RCC 7860 (cell line): ENCODE data around the gene ITGA3.

Experiments
- DNase-seq: peaks from one replicate; pipeline ENCODE4 v3.0.0-alpha.2; 2015; ENCODE audit warnings: low spot score
- FAIRE-seq: peaks from 2 replicates; lab custom pipeline; 2012; peaks lifted over from hg19 to GRCh38; lab: Jason Lieb, UNC

ITGA3 gene

DNA sequence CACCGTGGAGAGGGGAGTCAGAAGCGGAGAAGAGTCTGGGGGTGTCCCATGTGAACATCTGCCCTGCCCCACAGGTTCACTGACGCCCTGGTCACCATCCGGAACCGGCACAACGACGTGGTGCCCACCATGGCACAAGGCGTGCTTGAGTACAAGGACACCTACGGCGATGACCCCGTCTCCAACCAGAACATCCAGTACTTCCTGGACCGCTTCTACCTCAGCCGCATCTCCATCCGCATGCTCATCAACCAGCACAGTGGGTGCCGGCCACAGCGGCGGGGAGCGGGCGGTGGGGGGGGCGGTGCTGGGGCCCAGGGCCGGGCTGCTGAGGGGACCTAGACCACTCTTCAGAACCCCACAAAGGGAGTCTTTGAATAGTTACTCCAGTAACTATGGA lies 49.9 kb downstream of the ITGA3 start:
- no peak for FAIRE-seq
- DNase-seq = no peak

GRCh38 chr17:50106393-50107131 lies 50.7 kb downstream of the ITGA3 start:
- FAIRE-seq (no peak), DNase-seq (no peak)

- DNase-seq (no peak), FAIRE-seq (no peak)
Measured at GRCh38 chr17:50107790-50108414, 52.0 kb downstream of the ITGA3 start.

DNA sequence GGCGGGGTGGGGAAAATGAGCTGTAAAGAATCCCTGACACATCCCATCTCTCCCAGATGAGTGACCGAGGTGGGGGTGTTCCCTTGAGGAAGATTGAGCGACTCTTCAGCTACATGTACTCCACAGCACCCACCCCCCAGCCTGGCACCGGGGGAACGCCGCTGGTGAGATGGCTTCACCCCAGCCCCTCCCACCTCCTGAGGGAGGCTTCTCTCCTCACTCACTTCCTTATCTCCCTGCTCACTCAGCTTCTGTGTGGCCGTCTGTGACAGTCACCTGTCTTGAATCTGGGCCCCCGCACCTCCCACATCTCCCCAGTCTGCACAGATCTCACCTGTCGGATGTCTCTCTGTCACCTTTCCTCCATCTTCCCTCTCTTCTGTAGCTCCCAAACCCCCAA lies 52.6 kb downstream of the ITGA3 start:
- FAIRE-seq (no peak), DNase-seq (no peak)

- DNase-seq (no peak), FAIRE-seq (no peak)
Measured at GRCh38 chr17:50109207-50109606, 53.3 kb downstream of the ITGA3 start.

DNA sequence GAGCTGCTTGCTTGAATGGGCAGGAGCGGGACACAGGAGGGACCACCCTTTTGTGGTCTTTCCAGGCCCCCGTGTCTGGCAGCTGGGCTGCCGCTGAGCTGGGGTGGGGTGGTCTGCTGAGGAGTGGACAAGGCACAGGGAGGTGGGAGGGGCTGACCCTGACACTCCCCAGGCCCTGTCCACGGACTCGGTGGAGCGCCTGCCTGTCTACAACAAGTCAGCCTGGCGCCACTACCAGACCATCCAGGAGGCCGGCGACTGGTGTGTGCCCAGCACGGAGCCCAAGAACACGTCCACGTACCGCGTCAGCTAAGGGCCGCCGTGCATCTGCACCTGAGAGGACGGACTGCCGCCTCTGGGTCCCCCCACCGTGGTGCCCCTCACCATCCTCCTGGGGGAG lies 53.9 kb downstream of the ITGA3 start:
- no peak for DNase-seq
- no peak for FAIRE-seq

DNA sequence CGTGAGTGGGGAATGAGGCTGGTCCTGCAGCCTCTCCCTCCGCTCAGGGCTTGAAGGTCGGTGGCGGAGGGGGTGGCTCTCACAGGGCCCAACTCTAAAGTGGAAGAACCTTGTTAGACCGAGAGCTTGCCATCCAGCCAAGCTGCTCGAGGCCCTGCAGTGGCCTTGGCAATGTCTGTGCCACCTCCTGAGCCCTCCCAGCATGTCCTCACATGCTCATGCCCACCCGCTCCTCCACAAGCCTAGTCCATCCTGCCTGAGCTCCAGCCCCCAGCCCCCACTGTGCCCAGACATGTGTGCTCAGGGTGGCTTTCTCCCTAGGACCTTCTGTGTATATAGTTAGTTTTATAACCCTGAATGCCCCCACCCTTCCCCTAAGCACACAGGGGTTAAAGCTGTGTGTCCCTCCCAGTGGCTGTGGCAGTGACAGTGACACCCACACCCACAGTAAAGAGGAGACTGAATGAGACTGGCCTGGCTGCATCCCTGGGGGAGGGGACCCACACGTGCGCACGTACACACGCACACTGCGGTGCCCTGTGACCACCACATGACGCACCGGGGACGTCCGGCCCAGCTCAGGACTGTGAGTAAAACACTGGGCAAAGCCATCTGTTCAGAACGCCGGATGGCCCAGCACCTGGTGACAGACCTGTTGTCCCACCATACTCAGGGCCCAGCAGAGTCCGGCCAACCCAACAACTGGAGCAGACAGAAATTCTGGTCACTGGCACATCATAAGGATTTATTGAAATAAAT lies 54.9 kb downstream of the ITGA3 start:
- FAIRE-seq (no peak), DNase-seq (no peak)

GRCh38 chr17:50111673-50112655 lies 56.1 kb downstream of the ITGA3 start:
- DNase-seq (no peak), FAIRE-seq (no peak)

DNA sequence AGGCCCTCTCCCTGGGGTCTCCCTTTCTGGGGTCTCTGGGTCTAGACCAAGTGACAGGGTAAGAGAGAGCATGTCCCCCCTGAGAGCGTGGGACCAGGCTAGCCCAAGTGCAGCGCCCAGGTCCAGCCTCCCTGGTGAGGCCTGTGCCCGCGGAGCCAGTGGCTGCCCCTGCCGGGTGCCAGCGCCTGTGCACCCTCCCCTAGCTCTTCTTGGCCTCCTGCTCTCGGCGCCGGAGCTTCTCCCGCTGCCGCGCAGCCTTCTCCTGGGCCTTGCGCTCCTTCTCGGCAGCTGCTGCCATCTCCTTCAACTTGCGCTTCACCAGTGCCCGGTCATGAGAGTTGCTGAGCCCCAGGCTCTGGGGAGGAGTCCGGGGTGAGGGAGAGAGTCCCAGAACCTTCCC lies 56.8 kb downstream of the ITGA3 start:
- DNase-seq (no peak), FAIRE-seq (no peak)

DNA sequence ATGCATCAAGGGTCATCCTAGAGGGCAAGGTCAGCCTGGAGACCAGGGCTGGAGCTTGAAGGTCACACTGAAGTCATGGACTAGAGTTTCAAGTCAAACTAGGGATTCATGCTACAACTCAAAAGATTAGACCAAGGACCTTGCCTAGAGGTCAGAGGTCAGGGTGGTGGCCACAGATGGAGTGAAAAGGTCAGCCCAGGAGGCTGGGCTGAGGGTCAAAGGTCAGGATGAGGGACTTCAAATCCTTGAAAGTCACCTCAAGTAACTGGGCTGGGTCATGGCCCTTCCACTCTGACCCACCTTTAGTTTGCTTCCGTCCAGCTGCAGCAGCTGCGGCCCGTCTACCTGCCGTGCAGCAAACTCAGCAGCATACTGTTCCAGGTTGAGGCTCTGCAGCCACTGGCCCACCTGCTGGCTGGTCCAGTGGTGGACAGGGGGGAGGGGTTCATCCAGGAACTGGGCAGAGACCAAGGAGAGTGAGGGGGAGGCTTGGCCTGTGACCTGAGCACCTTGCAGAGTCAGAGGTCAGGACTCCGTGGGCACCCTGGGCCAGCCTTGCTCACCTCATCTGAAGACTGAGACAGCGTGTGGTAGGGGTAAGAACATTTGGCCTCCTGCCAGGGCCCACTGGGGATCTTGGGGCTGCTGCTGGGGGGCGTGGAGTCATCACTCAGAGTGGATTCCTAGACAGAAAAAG lies 57.9 kb downstream of the ITGA3 start:
- DNase-seq (no peak), FAIRE-seq (no peak)

GRCh38 chr17:50114401-50114800 lies 58.5 kb downstream of the ITGA3 start:
- DNase-seq = no peak
- no peak for FAIRE-seq

GRCh38 chr17:50114849-50115357 lies 59.0 kb downstream of the ITGA3 start:
- DNase-seq = peak; percentile 36
- no peak for FAIRE-seq

DNA sequence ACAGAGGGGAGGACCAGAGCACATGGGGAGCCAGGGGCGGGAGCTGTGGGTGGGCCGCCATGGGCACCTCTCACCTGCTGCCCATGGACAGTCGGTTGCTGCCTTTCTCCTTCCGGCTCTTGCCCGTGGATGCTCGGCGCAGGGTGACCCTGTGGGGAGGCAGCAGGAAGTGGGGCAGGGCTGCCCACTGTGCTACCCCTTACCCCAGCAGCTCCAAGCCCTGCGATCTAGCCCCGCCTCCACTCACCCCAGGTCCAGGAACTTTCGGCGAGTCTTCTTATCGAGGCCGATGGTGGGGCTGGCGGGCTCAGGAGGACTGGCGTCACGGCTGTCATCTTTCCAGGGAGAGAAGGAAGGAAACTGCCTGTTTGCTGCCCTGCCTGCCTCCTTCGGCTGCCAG lies 59.8 kb downstream of the ITGA3 start:
- FAIRE-seq (no peak), DNase-seq (no peak)

DNA sequence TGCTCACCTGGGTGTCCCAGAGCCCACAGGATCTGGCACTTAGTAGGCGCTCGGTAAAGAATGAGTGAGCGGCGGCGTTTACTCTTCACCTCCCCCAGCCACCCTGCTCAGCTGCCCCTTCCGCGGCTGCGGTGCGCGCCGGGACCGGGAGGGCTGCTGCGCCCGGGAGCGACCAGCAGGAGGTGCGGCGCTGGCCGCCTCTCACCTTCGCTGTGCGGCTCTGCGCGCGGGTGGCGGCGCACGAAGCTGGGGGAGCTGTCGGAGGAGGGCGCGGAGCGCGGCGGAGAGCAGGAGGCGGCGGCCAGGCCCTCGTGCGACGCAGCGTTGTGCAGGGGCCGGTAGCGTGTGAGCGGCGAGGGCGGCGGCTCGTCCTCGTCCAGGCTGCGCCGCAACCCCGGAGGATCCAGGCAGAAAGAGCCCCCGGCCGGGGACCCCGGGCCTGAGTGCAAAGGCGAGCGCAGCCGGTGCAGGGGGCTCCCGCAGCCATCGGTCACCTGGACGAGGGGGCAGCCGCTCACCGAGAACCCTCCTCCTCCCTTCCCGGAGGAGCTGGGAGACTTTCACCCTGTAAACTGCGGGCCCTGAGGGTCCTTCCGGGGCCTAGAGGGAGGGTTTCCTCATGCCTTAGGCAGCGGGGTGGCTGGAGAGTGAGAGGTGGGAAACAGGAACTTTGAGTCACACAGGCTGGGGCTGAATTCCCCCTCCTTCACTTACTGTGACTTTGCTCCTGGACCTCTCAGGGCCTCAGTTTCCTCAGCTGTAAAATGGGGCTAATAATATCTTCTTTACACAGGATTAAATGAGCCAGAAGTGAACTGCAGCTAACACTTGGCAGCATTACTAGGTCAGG lies 61.5 kb downstream of the ITGA3 start:
- DNase-seq (no peak), FAIRE-seq (no peak)

- DNase-seq (no peak), FAIRE-seq (no peak)
Measured at GRCh38 chr17:50118076-50118827, 62.3 kb downstream of the ITGA3 start.

DNA sequence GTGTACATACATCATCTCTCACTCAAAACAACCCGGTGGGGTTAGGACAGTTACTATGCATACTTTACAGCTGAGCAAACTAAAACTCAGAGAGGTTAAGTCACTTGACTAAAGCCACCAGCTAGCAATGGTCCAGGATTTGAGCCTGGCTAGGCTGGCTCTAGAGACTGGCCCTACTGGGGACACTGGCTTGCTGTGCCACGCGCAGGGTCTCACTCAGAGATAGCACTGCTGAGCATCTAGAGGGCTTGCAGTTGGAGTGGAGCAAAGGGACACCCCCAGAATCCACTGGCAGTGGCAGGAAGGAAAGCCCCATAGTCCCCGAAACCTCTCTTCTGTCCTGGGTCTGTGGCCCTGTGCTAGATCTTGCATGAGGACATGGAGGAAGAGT lies 62.9 kb downstream of the ITGA3 start:
- DNase-seq = no peak
- no peak for FAIRE-seq

DNA sequence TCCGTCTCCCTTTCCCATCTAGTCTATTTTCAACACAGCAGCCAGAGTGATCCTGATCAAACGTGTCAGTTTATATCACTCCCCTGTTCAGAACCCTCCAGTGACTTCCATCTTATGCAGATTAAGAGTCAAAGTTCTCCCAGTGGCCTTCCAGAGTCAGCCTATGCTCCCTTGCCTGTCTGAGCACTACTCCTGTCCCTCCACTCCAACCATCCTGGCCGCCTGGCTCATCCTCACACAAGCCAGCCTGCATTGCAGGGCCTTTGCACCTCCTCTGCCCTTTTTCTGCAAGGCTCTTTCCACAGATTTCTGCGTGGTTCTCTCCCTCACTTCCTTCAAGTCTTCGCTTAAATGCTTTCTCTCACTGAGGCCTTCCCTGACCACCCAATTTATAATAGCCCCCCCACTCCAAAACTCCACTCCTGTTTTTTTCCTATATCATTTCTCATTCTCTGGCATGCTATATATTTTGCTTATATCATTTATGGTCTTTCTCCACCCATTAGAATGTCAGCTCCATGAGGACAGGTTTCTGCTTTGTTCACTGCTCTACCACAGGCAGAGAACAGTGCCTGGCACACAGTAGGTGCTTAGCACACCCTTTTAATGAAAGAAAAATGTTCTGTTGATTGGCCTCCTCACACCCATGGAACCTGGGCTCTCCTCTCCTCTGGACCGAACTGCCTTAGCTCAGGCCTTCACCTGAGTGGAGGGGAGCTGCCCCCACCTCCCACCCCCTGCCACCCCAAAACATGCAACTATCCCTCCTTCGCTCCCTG lies 64.8 kb downstream of the ITGA3 start:
- FAIRE-seq (no peak), DNase-seq (no peak)

- DNase-seq = no peak
- no peak for FAIRE-seq
Measured at GRCh38 chr17:50122945-50123344, 67.0 kb downstream of the ITGA3 start.
